ENCODE results near the gene PLEKHO1. TPM values are rescaled to one million over a fixed set of nuclear protein-coding genes. Genes with fewer than 3 reads are reported as not detected.
A peak's percentile ranks its signal among the peaks of the same experiment; 100 is the strongest.

The PLEKHO1 gene, protein sequence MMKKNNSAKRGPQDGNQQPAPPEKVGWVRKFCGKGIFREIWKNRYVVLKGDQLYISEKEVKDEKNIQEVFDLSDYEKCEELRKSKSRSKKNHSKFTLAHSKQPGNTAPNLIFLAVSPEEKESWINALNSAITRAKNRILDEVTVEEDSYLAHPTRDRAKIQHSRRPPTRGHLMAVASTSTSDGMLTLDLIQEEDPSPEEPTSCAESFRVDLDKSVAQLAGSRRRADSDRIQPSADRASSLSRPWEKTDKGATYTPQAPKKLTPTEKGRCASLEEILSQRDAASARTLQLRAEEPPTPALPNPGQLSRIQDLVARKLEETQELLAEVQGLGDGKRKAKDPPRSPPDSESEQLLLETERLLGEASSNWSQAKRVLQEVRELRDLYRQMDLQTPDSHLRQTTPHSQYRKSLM
- 10 to 100 TPM; 16.6 to 20.9 (median 17.7) TPM for total RNA-seq

DNA sequence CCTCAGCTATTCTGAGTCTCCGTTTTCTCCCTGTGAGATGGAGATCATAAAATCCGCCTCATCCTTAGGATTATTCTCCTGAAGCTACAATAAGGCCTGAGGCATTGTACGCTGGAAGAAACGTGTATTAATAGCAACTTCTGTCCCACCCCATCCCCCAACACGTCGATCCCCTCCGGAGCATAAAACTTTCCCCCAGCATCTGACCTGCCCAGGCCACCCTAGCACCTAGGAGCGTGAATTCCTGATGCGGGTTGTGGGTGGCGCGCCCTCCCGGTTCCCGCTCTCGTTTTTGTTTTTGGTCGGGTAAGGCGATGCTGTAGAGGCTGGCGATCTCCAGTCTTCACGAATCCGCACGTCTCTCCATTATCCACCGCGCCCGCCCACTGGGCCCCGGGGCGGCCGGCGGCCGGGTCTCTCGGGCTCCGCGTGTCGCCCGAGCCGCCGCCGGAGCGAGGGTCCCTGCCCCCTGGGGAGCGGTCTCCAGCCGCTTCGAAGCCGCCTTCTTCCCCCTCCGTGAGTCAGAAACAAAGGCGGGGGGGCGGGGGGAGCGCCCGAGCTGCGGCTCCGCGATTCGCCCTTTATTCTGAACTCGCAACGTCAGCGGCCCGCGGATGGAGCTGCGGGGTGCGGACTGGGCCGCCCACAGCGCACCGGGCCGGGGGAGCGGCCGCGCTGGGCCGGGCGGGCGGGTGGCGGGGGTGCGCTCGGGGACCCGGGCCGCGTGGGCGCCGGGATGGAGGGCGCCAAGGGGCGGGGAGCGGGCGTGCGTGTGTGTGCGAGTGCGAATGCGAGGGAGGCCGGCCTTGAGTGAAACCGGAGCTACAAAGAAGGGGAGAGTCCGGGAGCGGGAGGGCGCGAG is at the start of gene PLEKHO1:
Gene PLEKHO1, plus strand, starts transcription at position 646 of the 862 bp plus-strand sequence. CDS start 342 bp downstream, outside the sequence.
- Mint-ChIP-seq H3K4me1 (ENCODE audit: low read depth) (peaks cover 61% of the 10 kb centered on the region), H3K9me3 (no peaks in the 10 kb centered on the region), H3K36me3 (ENCODE audit: insufficient read depth) (peaks cover 12% of the 10 kb centered on the region)

DNA sequence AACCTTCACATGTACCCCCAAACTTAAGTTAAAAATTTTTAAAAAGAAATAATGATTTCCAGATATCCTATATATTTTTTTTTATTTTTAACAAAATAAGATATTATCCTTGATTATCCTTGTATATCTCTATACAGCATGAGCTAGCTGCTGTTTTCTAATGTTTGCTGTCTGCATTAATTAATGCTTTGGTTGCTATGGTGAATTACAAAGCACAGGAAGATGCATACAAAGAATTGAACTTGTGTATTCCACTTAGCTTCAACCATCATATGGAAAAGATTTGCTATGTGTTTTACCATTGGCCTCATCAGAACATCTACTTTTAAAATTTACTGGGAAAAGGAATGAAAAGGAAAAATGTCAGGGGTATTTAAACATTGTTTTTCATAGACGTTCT is 46.7 kb upstream of the PLEKHO1 start:
- ATAC-seq (no peak), DNase-seq (no peak)
- peaks cover 4% of the 10 kb centered on the region for H3K36me3 Mint-ChIP-seq (ENCODE audit: insufficient read depth)
- peaks cover 6% of the 10 kb centered on the region for H3K9me3 Mint-ChIP-seq
- peaks cover 59% of the 10 kb centered on the region for H3K4me1 Mint-ChIP-seq (ENCODE audit: low read depth)
- no peak overlapping the region for H3K4me3 Mint-ChIP-seq
- H3K27me3 Mint-ChIP-seq (ENCODE audit: low read depth) = no peaks in the 10 kb centered on the region

More for the DNA sequence above, at the start of gene PLEKHO1:
- DNase-seq (peak; percentile 83), ATAC-seq (peak; percentile 81 to 82)
- Mint-ChIP-seq H3K4me3 (peak within 1 kb of the TSS; percentile 92), H3K27me3 (ENCODE audit: low read depth) (no peaks in the 10 kb centered on the region)

DNA sequence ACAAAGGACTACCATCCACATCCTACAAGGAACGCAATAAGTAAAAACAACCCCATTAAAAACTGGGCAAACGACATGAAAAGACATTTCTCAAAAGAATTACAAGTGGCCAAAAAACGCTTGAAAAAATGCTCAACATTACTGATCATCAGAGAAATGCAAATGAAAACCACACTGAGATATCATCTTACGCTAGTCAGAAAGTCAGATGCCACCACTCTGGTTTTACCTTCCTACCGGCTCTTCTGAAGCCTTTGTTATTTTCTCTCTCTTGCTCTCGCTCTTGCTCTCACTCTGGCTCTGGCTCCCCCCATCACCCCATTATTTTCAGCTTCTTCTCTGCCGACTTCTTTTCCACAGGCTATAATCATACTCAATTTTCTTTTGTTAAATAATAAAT is 43.4 kb upstream of the PLEKHO1 start:
- ATAC-seq (peak; percentile 90 to 92), DNase-seq (no peak)
- H3K9me3 Mint-ChIP-seq = peaks cover 6% of the 10 kb centered on the region
- H3K27me3 Mint-ChIP-seq (ENCODE audit: low read depth) = no peaks in the 10 kb centered on the region
- H3K4me1 Mint-ChIP-seq (ENCODE audit: low read depth) = peaks cover 85% of the 10 kb centered on the region
- peak overlapping the region; percentile 56 for H3K4me3 Mint-ChIP-seq
- peaks cover 2% of the 10 kb centered on the region for H3K36me3 Mint-ChIP-seq (ENCODE audit: insufficient read depth)

DNA sequence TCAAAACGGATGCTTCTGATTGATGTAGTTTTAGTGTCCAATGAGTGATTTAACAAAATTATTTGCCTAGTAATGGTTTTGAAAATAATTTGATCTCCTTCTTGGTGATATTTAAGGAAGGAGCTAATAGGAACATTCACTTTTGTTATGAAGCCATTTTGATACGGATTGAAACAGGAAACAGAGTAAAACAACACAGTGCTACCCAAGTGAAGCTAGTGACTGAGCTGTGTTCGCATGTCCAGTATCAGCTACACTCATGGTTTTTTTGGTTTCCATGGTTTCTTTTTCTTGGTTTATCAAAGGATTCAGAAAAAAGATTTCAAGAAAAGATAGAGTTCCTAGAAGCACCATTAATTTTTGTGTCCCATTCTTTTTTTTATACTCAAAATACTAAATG is 40.1 kb upstream of the PLEKHO1 start:
- ATAC-seq = peak; percentile 49 to 52

DNA sequence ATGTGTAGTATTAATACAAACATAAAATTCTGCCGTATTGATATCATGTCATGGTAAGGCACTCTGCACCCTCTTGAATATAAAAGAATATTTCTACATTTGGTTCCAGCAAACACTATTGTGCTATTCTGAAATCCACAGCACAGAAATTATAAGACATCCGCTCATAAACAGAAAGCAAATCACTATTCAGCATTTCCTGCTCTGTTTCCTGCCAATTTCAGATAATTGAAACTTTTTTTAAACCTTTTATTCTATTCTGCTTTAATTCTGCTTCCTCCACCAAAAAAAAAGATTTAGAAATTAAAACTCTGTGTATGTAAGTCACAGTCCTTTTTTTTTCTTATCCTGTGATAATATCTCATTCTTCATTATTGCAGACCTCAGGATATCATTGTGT is 39.6 kb upstream of the PLEKHO1 start:
- Mint-ChIP-seq H3K4me1 (ENCODE audit: low read depth) (peaks cover 72% of the 10 kb centered on the region), H3K36me3 (ENCODE audit: insufficient read depth) (peaks cover 9% of the 10 kb centered on the region), H3K9me3 (peaks cover 6% of the 10 kb centered on the region), H3K27me3 (ENCODE audit: low read depth) (no peaks in the 10 kb centered on the region), H3K4me3 (peak overlapping the region; percentile 81)
- no peak for DNase-seq
- no peak for ATAC-seq

More for the DNA sequence above, 40.1 kb upstream of the PLEKHO1 start:
- DNase-seq = no peak
- no peaks in the 10 kb centered on the region for H3K27me3 Mint-ChIP-seq (ENCODE audit: low read depth)
- peaks cover 6% of the 10 kb centered on the region for H3K9me3 Mint-ChIP-seq
- peaks cover 7% of the 10 kb centered on the region for H3K36me3 Mint-ChIP-seq (ENCODE audit: insufficient read depth)
- H3K4me3 Mint-ChIP-seq = peak overlapping the region; percentile 81
- peaks cover 76% of the 10 kb centered on the region for H3K4me1 Mint-ChIP-seq (ENCODE audit: low read depth)

DNA sequence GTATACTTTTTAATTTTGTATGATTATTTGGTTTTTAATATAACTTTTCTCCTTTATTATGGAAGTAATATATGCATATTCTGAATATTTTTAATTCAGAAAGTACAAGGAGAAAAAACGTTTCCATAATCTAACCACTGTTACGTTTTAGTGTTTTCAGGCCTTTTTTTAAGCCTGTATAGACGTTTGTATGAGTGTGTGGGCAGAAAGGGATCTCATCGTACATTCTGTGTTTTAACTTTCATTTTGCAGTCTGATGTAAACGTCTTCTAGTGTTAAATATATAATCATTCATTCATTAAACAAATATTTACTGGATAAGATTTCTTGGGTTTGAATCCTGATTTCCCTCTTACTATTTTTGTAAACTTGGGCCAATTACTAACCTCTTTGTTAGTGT is 38.0 kb upstream of the PLEKHO1 start:
- H3K4me3 Mint-ChIP-seq = peak overlapping the region; percentile 59
- H3K36me3 Mint-ChIP-seq (ENCODE audit: insufficient read depth) = peaks cover 14% of the 10 kb centered on the region
- ATAC-seq (peak in 1 of 2 donors; percentile 45), DNase-seq (no peak)
- no peaks in the 10 kb centered on the region for H3K27me3 Mint-ChIP-seq (ENCODE audit: low read depth)
- H3K9me3 Mint-ChIP-seq = peaks cover 8% of the 10 kb centered on the region
- peaks cover 56% of the 10 kb centered on the region for H3K4me1 Mint-ChIP-seq (ENCODE audit: low read depth)

DNA sequence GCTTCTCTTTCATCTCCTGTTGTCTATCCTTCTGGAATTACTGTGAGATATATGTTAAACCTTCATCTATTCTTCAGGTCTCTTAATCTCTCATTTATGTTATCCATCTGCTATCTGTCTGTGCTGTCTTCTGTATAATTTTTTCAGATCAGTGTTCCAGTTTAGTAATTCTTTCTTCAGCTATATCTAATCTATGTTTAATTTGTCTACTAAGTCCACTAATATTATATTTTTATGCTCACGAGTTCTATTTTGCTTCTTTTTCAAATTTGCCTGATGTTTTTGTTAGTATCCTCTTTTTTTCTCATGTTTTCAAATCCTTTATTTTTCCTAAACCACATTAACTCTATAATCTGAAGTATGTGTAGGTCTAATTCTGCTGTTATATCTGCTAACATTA is 34.6 kb upstream of the PLEKHO1 start:
- Mint-ChIP-seq H3K27me3 (ENCODE audit: low read depth) (no peaks in the 10 kb centered on the region), H3K36me3 (ENCODE audit: insufficient read depth) (peaks cover 14% of the 10 kb centered on the region), H3K4me3 (no peak overlapping the region), H3K9me3 (peaks cover 8% of the 10 kb centered on the region), H3K4me1 (ENCODE audit: low read depth) (peaks cover 30% of the 10 kb centered on the region)
- ATAC-seq = no peak
- DNase-seq = no peak

DNA sequence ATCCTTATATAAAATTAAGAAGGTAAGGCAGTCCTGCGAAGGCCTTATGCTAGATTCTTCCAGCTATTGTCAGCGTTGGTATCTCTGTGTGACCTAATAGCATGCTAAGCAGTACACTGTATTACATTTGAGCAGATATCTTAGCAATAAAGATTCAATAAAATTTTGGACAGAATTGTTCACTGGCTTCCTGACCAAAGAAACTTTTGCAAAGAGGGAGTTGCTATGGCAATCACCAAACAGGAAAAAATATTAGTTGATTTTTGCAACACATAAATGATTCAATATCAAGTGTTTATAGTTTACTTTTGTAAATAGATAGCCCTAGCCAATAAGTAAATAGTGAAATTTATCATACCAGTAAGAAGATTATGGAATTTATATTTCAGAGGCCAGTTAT is 31.0 kb upstream of the PLEKHO1 start:
- peaks cover 18% of the 10 kb centered on the region for H3K36me3 Mint-ChIP-seq (ENCODE audit: insufficient read depth)
- no peak for DNase-seq
- H3K4me3 Mint-ChIP-seq = no peak overlapping the region
- peaks cover 18% of the 10 kb centered on the region for H3K4me1 Mint-ChIP-seq (ENCODE audit: low read depth)
- peaks cover 8% of the 10 kb centered on the region for H3K9me3 Mint-ChIP-seq
- no peak for ATAC-seq
- no peaks in the 10 kb centered on the region for H3K27me3 Mint-ChIP-seq (ENCODE audit: low read depth)

DNA sequence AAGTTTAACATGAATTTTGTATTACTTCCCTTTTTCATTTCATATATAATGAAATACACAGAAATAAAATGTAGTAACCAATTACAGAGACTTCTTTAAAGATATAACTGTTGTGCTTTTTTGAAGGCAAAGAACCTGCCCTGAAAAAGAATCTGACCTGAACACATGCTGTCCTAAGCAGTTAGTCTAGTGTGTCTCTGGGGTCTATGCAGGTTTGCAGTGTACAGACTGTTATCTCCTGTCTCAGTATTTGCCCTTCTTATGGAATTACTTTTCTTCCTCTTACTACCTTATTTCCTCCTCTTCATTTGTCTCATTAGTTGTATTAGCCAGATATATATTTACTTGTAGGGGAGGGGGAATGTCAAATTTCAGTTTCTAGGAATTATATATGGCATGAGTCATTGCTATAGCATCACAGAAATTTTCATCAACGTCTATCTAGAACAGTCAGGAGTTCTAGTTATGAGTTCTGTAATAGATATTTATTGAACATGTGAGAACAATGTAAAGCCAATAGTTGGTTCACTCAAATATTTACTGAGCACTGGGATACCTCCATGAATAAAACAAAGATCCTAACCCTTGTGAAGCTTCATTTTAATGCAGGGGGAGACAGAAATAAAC is 28.4 kb upstream of the PLEKHO1 start:
- no peaks in the 10 kb centered on the region for H3K27me3 Mint-ChIP-seq (ENCODE audit: low read depth)
- ATAC-seq = no peak
- no peak for DNase-seq
- H3K9me3 Mint-ChIP-seq = no peaks in the 10 kb centered on the region
- H3K4me3 Mint-ChIP-seq = no peak overlapping the region
- H3K36me3 Mint-ChIP-seq (ENCODE audit: insufficient read depth) = peaks cover 8% of the 10 kb centered on the region
- H3K4me1 Mint-ChIP-seq (ENCODE audit: low read depth) = peaks cover 18% of the 10 kb centered on the region

DNA sequence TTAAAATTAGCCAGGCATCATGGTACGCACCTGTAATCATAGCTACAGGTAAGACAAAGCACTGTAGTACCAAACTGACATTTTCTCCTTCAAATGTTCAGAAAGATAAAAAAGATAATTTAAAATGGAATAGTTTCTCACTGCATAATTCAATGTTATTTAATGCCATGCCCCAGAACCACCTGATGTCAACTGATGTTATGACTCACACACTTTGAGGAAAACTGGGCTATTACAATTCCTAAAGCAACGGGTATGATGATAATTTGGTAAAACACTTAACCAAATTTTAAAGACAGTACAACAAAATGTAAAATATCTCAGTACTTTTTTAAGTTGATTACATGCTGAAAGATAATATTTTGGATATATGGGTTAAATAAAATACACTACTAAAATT is 22.9 kb upstream of the PLEKHO1 start:
- no peaks in the 10 kb centered on the region for H3K9me3 Mint-ChIP-seq
- peaks cover 8% of the 10 kb centered on the region for H3K36me3 Mint-ChIP-seq (ENCODE audit: insufficient read depth)
- DNase-seq (no peak), ATAC-seq (no peak)
- H3K4me3 Mint-ChIP-seq = no peak overlapping the region
- H3K4me1 Mint-ChIP-seq (ENCODE audit: low read depth) = peaks cover 13% of the 10 kb centered on the region
- no peaks in the 10 kb centered on the region for H3K27me3 Mint-ChIP-seq (ENCODE audit: low read depth)

DNA sequence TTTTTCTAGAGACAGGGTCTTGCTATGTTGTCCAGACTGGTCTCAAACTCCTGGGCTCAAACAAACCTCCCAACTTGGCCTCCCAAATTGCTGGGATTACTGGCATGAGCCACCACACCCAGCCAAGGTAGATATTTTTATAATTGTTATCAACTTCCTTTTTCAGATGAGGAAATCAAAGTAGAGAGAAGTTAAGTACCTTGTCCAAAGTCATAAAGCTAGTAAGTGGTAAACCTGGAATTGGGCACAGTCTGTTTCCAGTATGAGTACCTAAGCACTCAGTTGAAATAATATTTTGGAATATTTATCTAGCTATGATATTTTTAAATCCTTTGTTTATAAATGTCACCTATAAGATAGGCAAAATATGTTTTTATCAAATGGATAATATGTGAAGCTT is 22.3 kb upstream of the PLEKHO1 start:
- ATAC-seq = no peak
- no peaks in the 10 kb centered on the region for H3K27me3 Mint-ChIP-seq (ENCODE audit: low read depth)

DNA sequence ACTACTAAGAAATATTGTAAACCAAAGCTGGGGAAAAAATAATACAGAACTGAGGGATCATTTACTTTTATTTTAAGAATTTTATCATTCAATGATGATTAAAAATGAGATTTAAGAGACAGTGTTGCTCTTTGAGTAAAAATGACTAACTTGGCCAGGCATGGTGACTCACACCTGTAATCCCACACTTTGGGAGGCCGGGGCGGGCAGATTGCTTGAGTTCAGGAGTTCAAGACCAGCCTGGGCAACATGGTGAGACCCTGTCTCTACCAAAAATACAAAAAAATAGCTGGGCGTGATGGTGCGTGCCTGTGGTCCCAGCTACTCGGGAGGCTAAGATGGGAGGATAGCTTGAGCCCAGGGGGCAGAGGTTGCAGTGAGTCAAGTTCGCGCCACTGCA is 21.8 kb upstream of the PLEKHO1 start:
- peak; percentile 53 to 69 for ATAC-seq
- Mint-ChIP-seq H3K4me3 (no peak overlapping the region), H3K36me3 (ENCODE audit: insufficient read depth) (peaks cover 4% of the 10 kb centered on the region)

More for the DNA sequence above, 22.3 kb upstream of the PLEKHO1 start:
- peaks cover 4% of the 10 kb centered on the region for H3K36me3 Mint-ChIP-seq (ENCODE audit: insufficient read depth)
- peaks cover 13% of the 10 kb centered on the region for H3K4me1 Mint-ChIP-seq (ENCODE audit: low read depth)
- DNase-seq = no peak
- H3K4me3 Mint-ChIP-seq = no peak overlapping the region
- no peaks in the 10 kb centered on the region for H3K9me3 Mint-ChIP-seq

DNA sequence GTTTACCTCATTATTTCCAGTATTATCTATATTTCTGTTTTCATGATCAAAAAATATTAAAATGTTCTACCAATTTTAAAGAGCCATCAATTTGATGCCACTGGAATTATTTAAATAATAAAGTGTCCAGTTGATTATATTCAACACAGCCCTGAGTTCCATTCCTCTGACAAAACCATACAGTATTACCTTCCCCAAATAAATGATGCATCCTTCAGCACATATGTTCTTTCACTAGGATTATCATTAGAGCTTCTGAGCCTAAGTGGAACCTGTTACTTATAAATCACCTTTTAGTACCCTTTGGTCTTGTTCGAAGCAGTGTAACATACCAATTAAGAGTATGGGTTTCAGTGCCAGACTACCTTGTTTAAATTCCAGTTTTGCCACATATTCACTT is 17.3 kb upstream of the PLEKHO1 start:
- Mint-ChIP-seq H3K27me3 (ENCODE audit: low read depth) (no peaks in the 10 kb centered on the region), H3K4me3 (no peak overlapping the region), H3K9me3 (no peaks in the 10 kb centered on the region), H3K36me3 (ENCODE audit: insufficient read depth) (peaks cover 6% of the 10 kb centered on the region), H3K4me1 (ENCODE audit: low read depth) (peaks cover 6% of the 10 kb centered on the region)
- DNase-seq (no peak), ATAC-seq (no peak)

More for the DNA sequence above, 21.8 kb upstream of the PLEKHO1 start:
- Mint-ChIP-seq H3K27me3 (ENCODE audit: low read depth) (no peaks in the 10 kb centered on the region), H3K4me1 (ENCODE audit: low read depth) (peaks cover 13% of the 10 kb centered on the region), H3K9me3 (no peaks in the 10 kb centered on the region)
- no peak for DNase-seq

DNA sequence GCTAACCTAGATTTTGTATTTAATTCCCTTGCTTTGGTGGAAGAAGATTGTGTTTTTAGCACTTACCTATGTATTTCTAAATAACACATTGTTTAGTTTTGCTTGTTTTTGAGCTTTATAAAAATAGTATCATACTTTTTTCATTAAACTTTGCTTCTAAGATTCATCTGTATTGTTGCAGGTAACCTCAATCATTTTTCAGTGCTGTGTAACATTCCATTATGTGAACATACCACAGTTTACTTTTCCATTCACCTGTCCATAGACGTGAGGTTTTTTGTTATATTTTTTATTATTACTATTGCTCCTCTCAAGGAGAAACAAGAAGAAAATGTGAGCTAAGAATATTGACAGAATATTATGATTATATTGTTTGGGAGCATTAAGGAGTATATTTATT is 15.2 kb upstream of the PLEKHO1 start:
- H3K9me3 Mint-ChIP-seq = no peaks in the 10 kb centered on the region
- no peaks in the 10 kb centered on the region for H3K4me1 Mint-ChIP-seq (ENCODE audit: low read depth)
- DNase-seq (no peak), ATAC-seq (no peak)
- no peaks in the 10 kb centered on the region for H3K27me3 Mint-ChIP-seq (ENCODE audit: low read depth)
- H3K4me3 Mint-ChIP-seq = no peak overlapping the region
- peaks cover 6% of the 10 kb centered on the region for H3K36me3 Mint-ChIP-seq (ENCODE audit: insufficient read depth)

Data from activated T-cell treated with anti-CD3 and anti-CD28 coated beads, Interleukin-2, amount 50 U/mL, for 4 hours (primary cell).